ENCODE measurements around the gene SOAT2. TPM values are rescaled to one million over a fixed set of nuclear protein-coding genes. Genes with fewer than 3 reads are reported as not detected.
"Not testable (repeated sequence)": the region's sequence is repeated elsewhere in the genome, so short reads cannot be mapped to it uniquely, and the experiment has no call there.

SOAT2 gene
- total RNA-seq, 1 donor from 2014 or later = 0.98 TPM

DNA sequence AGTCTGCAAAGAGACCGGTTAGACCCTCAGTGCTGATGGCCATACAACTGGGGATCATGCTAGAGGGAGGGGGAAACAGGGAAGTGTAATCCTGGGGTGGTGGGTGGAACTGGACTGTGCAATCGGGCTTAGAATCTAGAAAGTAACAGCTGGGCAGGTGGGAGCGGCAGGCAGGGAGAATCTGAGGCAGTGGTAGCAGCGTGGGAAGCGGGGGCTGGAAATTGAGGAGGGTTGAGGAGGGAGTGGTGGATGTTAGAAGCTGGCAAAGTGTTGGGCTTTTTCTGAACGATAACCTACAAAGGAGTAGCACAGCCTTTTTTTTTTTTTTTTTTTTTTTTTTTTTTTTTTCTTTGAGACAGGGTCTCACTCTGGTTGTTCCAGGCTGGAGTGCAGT lies 8.9 kb upstream of the SOAT2 start:
- Mint-ChIP-seq H3K9me3 (ENCODE audit: low read depth) (no peaks in the 10 kb centered on the region), H3K27me3 (peaks cover 22% of the 10 kb centered on the region), H3K36me3 (ENCODE audit: insufficient read depth) (no peaks in the 10 kb centered on the region), H3K27ac (no peak overlapping the region), H3K4me3 (ENCODE audit: low read depth) (no peak overlapping the region), H3K4me1 (ENCODE audit: low read depth) (peaks cover 26% of the 10 kb centered on the region)
- DNase-seq (ENCODE audit: low spot score, unreplicated experiment) = no peak
- TF ChIP-seq CTCF (IDR thresholded peaks at IDR 0.05; ENCODE audit: unreplicated experiment) = no peak

GRCh38 chr12:53094796-53095595 lies 8.3 kb upstream of the SOAT2 start:
- not testable (repeated sequence) for H3K27ac Mint-ChIP-seq; H3K4me3 Mint-ChIP-seq (ENCODE audit: low read depth); DNase-seq (ENCODE audit: low spot score, unreplicated experiment); H3K9me3 Mint-ChIP-seq (ENCODE audit: low read depth); H3K36me3 Mint-ChIP-seq (ENCODE audit: insufficient read depth)
- Mint-ChIP-seq H3K27me3 (peaks cover 22% of the 10 kb centered on the region), H3K4me1 (ENCODE audit: low read depth) (peaks cover 27% of the 10 kb centered on the region)

GRCh38 chr12:53095596-53095895 lies 7.7 kb upstream of the SOAT2 start:
- DNase-seq (ENCODE audit: low spot score, unreplicated experiment); H3K9me3 Mint-ChIP-seq (ENCODE audit: low read depth); H3K36me3 Mint-ChIP-seq (ENCODE audit: insufficient read depth); H3K27ac Mint-ChIP-seq; H3K4me3 Mint-ChIP-seq (ENCODE audit: low read depth): not testable (repeated sequence)
- H3K27me3 Mint-ChIP-seq = peaks cover 22% of the 10 kb centered on the region
- H3K4me1 Mint-ChIP-seq (ENCODE audit: low read depth) = peaks cover 29% of the 10 kb centered on the region

DNA sequence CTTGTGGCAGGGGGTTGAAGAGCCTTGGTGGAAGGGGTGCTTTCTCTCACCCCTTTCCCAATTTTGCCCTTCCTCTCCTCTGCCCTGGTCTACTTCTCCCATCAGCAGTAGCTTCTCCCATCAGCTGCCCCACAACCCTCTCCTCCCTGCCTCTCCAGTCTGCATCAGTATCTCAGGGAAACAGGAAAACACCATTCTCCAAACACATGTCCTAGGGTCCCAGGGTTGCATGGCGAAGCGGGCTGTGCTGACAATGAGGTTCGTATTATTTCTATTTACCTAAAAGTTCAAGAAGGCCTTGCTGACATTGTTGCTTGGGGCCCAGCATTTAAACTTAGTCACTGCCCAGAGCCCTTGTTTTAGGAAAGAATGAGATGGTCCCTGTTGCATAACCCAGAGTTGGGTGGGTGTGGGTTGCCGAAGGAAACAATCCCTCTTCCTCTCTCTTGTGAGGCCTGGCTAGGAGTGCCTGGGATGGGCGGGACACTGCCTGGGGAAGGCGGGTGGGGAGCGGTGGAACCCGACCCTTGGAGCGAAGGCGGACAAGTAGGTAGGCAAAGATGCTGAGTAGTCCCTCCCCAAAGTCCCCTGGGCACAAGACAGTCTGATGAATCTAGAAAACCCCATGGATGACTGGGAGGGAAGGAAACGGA lies 7.1 kb upstream of the SOAT2 start:
- H3K4me3 Mint-ChIP-seq (ENCODE audit: low read depth) = peak overlapping the region; percentile 14
- no peak overlapping the region for H3K27ac Mint-ChIP-seq
- H3K27me3 Mint-ChIP-seq = peaks cover 22% of the 10 kb centered on the region
- H3K9me3 Mint-ChIP-seq (ENCODE audit: low read depth) = no peaks in the 10 kb centered on the region
- no peaks in the 10 kb centered on the region for H3K36me3 Mint-ChIP-seq (ENCODE audit: insufficient read depth)
- no peak for DNase-seq (ENCODE audit: low spot score, unreplicated experiment)
- H3K4me1 Mint-ChIP-seq (ENCODE audit: low read depth) = peaks cover 29% of the 10 kb centered on the region
- no peak for TF ChIP-seq CTCF (IDR thresholded peaks at IDR 0.05; ENCODE audit: unreplicated experiment)

DNA sequence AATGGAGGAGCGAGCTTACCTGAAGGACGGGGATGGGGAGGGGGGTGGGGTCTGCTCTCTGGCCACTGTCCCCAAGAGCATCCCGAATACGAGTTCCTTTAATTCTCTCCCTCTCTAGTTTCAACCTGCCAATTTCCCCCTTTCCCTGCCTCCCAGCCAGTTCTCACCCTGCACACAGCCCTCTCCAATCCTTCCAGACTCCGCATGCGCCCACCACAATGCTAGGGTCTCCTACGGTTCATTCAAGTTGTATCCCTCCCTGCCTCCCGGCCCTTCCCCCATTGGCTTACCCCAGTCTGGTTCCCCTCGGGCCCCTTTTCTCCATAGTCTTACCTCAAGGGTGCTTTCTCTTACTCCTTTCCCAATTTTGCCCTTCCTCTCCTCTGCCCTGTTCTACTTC lies 6.5 kb upstream of the SOAT2 start:
- TF ChIP-seq CTCF (IDR thresholded peaks at IDR 0.05; ENCODE audit: unreplicated experiment) = no peak
- H3K27ac Mint-ChIP-seq = peak overlapping the region; percentile 57
- H3K9me3 Mint-ChIP-seq (ENCODE audit: low read depth) = no peaks in the 10 kb centered on the region

DNA sequence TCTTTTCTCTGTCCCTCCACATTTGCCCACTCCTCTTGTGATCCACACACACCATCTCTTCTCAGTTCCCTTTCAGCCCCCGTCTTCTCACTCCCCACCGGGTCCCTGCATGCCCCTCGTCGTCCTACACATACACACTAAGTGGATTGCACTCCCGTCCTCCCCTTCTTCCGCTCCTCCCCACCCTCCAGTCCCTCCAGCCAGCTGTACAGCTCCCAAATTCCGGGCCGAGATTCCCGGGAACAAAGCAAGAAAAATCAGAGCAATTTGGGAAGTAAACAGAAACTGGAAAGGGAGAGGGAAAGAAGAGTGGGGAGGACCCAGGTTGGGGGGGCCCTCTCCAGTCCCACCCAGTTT lies 6.1 kb upstream of the SOAT2 start:
- TF ChIP-seq CTCF (IDR thresholded peaks at IDR 0.05; ENCODE audit: unreplicated experiment) = no peak
- peaks cover 29% of the 10 kb centered on the region for H3K4me1 Mint-ChIP-seq (ENCODE audit: low read depth)
- DNase-seq (ENCODE audit: low spot score, unreplicated experiment) = no peak
- no peaks in the 10 kb centered on the region for H3K36me3 Mint-ChIP-seq (ENCODE audit: insufficient read depth)
- H3K27ac Mint-ChIP-seq = peak overlapping the region; percentile 9
- H3K4me3 Mint-ChIP-seq (ENCODE audit: low read depth) = peak overlapping the region; percentile 80
- H3K9me3 Mint-ChIP-seq (ENCODE audit: low read depth) = no peaks in the 10 kb centered on the region
- H3K27me3 Mint-ChIP-seq = peaks cover 16% of the 10 kb centered on the region

More for the DNA sequence above, 6.5 kb upstream of the SOAT2 start:
- H3K36me3 Mint-ChIP-seq (ENCODE audit: insufficient read depth) = no peaks in the 10 kb centered on the region
- peaks cover 19% of the 10 kb centered on the region for H3K27me3 Mint-ChIP-seq
- peaks cover 29% of the 10 kb centered on the region for H3K4me1 Mint-ChIP-seq (ENCODE audit: low read depth)
- peak overlapping the region; percentile 80 for H3K4me3 Mint-ChIP-seq (ENCODE audit: low read depth)
- no peak for DNase-seq (ENCODE audit: low spot score, unreplicated experiment)

Measured in progenitor cell of endocrine pancreas (in vitro differentiated cells).